HG03097 (cell line): Measurements from ENCODE around the gene C15orf61.

Source experiments
- ATAC-seq: cut with Tn5 transposase; IDR thresholded peaks from one replicate; pipeline ENCODE4 v1.9.1; 2021; ENCODE audit not compliant: unreplicated experiment, low FRiP score

Gene C15orf61

DNA sequence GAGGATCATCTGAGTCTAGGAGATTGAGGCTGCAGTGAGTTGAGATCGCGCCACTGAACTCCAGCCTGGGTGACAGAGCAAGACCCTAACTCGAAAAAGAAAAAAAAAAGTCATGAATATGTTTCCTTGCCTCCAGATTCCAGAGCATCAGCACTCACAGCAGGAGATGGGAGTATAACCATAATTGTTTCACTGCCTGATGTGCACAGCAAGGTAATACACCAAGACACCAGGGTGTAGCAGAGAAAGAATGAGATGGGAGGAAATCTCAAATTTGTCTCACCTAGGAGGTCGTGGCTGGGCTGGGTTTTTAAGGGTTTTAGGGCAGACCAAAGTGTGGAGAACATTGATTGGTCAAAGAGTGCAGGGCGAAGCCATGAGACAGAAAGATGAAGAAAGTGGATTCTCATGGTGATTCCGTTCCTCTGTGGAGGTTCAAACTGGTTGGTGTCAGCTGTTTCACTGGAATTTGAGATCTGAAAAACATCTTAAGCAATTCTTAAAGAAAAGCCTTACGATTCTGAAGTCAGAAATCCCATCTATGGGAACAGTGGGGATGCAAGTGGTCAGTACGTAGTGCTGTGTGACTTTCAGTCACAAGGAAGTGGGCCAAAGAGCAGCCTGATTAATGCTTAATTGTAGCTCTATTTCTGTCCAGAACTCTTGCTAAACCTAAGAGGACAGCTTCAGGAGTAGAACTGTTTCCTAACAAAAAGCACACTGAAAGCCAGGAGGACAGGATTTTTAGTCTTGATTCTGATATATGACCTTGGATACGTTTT lies 7.8 kb upstream of the C15orf61 start:
- ATAC-seq = no peak

DNA sequence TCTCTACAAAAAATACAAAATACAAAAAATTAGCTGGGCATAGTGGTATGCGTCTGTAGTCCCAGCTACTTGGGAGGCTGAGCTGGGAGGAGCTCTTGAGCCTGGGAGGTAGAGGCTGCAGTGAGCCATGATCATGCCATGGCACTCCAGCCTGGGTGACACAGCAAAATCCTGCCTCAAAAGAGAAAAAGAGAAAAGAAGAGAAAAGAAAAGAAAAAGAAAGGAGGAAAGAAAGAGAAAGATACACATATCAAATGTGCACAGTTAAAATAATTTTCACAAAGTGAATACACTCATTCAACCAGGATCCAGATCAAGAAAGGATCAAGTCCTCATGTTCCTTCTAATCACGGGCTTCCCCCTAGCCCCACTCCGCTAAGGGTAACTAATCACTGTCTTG lies 5.8 kb upstream of the C15orf61 start:
- ATAC-seq = no peak

DNA sequence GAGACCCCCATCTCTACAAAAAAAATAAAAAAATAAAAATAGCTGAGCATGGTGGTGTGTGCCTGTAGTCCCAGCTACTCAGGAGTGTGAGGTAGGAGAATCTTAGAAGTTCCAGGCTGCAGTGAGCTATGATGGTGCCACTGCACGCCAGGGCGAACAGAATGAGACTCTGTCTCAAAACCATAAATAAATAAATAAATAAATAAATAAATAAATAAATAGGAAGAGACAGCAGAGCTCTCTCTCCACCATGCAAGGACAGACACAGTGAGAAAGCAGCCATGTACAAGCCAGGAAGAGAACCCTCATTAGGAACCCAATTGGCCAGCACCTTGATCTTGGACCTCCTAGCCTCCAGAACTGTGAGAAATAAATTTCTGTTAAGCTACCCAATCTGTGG lies 5.4 kb upstream of the C15orf61 start:
- ATAC-seq = no peak

DNA sequence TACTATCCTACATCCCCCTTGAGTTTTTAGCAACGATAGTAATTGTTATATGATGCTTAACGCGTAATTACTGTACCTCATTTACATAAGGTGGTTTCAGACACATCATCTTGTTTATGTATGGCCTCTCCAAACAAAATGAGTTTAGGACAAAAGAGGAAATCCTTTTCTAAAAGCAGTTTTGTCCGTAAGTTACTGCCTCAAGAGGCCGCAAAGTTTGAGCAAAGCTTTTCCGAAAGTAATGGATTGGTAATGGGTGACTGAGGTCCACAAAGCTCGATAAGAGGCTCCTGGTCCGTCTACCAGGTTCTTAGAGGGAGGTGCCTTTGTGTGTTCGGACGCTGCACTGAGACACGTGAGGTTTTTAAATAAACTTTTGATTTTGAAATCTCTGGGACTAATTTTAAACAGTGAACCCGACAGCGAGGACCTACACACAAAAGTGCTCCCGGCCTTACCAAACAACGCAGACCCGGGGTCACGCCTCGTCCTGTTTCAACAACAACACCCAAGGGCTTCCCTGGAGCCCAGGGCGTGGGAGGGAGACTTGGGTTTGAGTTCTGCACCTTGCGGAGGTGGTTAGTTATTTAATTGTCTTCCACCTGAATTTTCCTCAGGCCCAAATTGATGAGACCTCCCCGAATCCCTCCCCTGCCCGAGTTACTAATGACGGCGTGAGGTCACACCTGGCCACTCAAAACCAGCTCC lies 456 bp upstream of the C15orf61 start:
- ATAC-seq = no peak

DNA sequence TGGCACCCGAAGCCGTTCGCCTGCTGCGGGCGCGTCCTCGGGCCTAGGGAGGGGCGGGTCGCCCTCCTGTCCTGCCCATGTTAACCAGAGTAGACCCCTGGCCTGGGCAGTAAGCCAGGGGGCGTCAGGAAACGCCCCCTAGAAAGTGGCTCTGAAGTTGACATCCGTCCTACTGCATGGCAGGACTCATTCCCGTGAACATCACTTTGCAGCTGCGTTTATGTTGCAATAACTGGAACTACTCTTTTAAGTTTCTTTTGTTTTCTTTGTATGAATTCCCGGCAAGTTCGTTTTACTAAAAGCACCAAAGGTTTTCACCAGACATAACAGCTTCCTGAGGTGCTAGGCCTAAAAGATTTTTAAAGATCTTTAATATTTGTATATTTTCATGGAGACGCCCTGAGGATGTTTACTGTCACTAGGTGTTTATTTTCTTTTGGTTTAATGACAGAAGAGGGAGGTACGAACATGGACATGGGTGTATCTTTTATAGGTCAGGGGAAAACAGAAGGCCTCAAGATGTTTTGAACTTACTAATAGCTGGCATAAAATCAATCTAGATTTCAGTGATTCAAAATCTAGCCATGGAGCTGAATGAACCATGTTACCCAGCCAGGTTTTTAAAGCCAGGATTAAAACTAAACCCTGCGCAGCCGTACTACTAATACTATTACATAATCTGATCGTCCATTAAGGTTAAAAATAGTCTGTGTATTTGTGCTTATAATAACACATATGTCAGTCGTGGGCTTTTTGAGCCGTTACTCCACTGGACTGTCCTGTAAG lies 1.0 kb downstream of the C15orf61 start:
- no peak for ATAC-seq

DNA sequence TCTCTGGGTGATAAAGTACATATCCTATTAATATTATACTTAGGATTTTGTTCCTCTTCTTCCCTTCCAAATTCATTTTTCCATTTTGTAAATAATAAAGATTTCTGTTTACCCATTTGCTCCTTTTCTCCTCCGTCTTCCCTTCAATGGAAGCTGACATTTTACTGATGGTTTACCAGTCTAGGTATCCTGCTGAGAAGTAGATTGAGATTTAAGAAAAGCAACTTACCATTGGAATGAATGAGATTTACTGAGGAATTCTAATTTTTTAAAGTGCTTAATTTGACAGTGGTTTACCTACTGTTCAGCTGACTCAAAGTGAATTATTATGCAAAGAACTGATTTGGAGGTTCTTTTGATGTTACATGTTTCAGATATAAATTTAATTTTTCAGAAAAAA lies 2.4 kb downstream of the C15orf61 start:
- ATAC-seq = no peak

DNA sequence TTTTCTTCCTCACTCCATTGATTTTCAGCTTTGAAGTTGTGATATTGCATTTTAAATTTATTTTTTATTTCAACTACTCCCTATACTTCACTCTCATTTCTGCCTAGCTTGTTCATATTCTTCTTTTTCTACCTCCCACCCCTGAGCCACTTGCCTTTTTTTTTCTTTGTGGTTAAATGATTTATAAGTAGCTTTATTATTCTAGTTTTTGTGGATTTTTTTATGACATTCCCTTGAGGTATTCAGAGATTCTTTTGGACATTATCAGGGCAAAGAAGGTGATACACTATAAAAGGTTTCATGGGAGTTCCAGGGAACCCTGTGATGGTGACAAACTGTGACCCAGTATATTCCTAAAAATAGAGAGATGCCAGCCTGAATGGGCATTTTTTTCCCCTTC lies 3.3 kb downstream of the C15orf61 start:
- no peak for ATAC-seq

DNA sequence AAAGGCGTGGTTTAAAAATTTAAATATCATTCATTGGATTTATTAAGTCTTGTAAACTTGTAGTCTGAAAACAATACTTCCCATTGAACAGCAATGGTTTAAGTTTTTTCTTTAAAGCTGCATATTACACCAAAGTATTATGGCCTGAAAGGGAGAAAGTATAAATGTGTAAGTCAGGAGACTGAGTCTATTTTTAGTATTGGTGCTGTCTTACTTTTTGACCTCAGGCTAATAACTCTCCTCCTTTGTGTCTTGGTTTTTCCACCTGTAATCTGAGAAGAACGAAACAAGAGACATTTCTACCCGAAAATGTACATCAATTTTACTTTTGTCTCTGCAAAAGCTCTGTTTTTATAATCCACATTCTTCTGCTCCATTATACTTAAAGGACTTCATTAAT lies 7.6 kb downstream of the C15orf61 start:
- ATAC-seq = no peak

DNA sequence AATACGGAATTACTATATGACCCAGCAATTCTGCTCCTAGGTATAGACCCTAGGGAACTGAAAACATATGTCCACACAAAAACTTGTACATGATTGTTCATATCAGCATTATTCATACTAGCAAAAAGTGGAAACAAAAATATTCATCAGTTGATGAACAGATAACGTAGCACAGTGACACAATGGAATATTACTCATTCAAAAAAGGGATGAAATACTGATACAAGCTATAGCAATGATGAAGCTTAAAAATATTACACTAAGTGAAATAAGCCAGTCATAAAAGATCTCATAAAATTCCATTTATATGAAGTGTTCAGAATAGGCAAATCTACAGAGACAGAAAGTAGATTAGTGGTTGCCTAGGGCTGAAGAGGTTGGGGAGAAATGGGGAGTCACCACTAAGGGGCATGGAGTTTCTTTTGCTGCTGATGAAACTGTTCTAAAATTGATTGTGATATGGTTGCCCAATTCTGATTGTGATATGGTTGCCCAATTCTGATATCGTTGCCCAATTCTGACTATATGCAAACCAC lies 10.5 kb downstream of the C15orf61 start:
- no peak for ATAC-seq

DNA sequence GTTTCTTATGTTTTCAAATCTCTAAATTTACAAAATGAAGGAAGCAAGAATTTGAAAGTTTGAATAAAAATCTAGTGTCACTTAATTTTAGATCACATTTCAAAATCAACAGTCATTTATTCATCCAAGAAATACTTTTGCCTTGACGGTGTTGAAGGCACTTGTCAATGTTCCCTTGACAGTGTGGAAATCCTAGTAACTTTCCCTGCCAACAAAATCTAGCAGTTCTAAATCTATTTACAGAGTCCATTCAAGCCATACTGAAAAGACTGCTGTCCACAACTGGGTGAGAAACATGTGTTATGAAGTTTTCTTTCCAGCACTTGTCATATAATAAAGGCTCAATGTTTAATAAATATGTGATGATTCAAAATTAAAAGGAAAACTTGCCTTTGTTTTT lies 12.9 kb downstream of the C15orf61 start:
- ATAC-seq = no peak

DNA sequence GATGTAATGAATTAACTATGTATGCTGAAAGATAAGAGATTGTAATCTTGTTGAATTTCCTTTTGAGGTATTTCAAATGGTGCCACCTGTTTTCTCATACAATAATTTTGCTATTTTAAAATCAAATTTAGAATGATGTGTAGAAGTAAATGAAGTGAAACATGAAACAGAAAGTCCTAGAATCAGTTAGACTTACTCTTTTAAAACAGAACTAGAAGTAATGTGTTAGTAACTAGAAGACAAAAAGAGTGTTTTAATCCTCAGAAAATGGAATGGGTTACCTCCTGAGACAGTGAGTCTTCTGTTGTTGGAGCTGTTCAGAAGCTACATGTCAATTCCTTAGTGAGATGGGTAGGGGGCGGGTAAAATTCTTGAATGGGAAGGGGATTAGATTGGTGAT lies 13.4 kb downstream of the C15orf61 start:
- ATAC-seq = no peak

DNA sequence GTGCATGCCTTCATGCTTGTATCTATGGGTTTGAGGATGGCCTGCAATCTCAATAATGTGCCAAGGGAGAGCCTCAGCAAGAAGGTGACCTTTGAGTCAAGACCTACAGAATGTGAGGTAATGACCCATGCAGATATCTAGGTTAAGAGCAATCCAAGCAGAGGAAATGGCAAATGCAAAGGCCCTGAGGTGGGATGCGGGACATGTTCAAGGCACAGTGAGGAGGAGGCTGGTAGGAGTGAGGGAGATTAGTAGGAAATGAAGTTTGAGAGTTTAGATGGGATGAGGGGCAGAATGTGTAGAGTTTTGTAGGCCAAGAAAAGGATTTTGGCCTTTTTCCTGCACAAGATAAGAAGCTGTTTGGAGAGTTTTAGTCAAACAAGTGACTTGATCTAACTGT lies 16.8 kb downstream of the C15orf61 start:
- ATAC-seq = no peak

DNA sequence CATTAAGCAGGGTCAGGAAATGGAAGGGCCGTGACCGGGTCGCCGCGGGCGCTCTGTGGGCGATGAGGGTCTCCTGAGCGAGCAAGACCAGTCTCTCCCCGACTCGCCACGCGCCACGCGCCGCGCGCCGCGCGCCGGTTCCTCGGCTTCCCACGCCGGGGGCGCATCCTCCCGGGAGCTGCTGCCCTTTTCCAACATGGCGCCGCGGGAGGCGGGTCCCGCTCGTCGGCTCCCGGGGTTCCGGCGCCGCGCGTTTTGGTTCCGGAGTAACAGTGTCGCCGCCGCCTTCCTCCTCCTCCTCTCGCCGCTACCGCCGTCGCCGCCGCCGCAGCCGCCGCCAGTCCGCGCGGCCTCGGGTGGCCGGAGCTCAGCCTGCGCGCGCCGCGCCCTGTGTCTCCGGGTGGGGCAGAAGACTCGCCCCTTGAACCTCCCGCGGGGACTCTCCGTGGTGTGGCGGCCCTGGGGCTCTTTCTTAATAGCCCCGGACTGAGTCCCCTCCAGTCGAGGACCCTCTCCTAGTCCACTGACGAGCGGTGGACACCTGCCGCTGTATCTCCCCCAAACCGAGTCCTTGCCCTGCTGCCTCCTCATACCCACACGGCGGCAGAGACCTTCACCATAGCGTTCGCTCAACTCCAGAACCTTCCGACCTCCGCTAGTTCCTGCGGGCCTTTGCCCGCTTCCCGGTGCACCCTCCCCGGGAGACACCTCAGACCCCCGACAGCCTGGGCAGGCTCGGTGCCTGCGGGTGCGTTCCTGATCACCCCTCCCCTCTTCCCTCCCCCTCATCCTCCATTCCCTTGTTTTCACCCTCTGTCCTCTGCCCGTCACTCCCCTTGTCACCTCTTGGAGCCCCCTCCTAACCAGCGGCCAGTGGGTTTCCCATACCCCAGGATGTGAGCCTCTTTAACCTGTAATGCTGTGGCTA lies 21.8 kb downstream of the C15orf61 start, which contains the start of gene MAP2K5:
Gene MAP2K5, plus strand, starts transcription at position 284 of the 928 bp plus-strand sequence. Its CDS starts 633 bp downstream, at position 917.
- no peak for ATAC-seq

DNA sequence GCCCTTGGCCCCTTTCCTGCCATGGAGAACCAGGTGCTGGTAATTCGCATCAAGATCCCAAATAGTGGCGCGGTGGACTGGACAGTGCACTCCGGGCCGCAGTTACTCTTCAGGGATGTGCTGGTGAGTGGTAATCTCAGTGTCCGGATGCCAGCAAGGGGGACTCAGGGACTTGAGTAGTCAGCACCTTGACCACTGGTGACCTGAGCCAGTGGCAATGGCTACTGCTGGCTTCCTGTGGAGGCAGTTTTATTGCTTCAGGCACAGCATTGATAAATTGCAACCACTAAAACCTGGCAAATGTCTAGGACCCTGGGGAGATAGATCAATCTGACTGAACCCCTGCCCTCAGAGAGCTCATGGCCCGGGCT lies 22.4 kb downstream of the C15orf61 start:
- ATAC-seq = no peak

DNA sequence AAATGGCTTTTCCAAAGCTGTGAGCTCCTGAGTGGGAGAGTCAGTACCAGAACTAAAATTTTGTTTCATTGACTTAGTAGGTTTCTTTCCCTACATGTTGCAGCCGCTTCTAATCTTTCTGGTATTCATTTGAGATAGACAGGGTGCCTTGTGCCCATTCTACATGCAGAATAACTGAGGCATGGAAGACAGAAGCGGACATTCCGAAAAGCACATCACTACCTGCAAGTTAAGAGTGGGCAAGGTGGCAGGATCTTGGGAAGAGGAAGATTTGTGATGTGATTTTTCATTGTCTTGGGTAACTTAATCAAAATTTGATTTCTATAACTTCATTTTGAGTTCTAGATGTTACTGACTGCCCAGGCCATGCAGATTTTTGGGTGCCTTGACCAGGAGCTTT lies 23.5 kb downstream of the C15orf61 start:
- no peak for ATAC-seq

DNA sequence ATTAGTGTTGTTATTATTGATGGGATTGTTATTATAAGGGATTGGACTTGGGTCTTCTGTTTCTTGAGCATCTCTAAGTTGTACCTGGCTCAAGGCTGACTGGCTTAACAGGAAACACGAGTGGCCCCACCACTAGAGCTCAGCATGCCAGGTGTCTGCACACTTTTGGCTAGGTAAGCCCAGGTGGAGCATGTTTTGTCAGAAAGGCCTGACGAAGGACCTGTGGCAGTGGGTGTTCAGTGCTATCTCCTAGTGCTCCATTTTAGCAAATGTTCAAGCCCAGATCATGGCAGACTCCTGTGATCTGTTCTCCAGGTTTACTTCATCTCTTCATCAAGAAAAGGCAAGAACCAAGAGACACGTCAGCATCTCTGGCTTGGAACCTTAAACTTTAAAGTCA lies 24.9 kb downstream of the C15orf61 start:
- ATAC-seq = no peak

DNA sequence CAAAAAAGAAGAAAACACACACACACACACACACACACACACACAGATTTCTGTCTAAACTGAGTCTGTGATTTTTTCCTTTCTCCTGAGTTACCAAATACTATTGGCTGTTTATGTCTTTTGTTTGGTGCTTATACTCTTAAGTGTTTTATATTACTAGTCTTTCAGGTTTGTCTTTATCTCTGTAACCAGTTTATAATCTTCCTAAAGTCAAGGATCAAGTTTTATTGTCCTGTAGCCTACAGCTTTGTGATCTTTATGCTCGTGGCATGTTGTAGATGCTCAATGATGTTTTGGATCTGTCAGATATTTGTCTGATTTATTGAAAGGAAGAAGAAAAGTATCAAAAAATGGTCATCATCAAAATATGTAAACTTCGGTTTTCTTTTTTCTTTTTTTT lies 26.1 kb downstream of the C15orf61 start:
- no peak for ATAC-seq

DNA sequence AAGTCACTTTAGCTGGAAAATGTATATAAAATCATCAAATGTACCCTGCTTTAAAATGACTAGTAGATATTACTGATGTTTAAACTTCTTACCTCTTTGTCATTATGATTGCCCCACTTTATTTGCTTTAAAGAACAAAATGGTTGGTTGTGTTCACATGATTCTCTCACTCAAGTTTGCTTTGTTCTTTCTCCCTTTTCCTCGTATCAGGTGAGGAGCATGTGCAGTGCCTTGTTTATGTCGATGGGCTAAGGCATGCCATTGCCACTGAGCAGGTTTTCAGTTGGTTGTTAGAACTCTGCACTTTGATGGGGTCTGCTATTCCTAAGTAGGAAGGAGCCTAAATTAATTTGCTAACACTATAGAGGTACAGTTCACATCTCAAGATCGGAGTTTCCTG lies 26.9 kb downstream of the C15orf61 start:
- ATAC-seq = no peak

DNA sequence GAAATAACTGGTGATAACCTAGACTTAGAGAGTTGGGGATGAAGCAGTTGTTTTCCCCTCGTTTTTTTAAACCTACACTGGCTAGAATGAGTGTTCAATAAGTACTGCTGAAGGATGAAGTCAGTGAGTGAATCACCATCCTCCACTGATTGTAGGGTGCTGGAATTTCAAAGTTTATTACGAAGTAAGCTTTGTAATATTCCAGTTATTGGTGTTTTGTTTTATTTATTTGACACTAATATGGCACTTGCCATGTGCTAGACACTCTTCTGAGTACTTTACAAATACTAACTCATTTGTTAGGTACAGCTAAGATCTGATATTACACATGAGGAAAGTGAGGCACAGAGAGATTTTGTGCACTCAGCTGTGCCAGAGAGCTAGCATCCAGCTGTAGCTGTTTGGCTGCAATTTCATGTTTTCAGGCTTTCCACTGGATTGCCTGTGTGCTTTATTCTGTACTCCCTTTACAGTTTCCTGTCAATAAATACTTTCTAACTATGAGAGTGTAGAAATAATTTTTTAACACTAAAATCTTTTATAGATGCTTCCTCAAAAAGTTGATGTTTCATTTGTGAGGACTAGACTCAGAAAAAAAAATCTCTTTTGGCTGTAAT lies 27.4 kb downstream of the C15orf61 start:
- ATAC-seq = no peak
